ENCODE measurements around the gene SERPINH1. TPM values are rescaled to one million over a fixed set of nuclear protein-coding genes. Genes with fewer than 3 reads are reported as not detected.

SERPINH1 gene
- total RNA-seq, 3 donors from 2014 or later (not counting 1 experiment from before 2014, with no cell fraction given): 5.4 to 8.8 (median 7.2) TPM

GRCh38 chr11:75523189-75523588 lies 38.9 kb upstream of the SERPINH1 start:
- ATAC-seq: no peak
- no peaks in the 10 kb centered on the region for H3K9me3 Mint-ChIP-seq
- H3K4me3 ChIP-seq (ENCODE audit: low read length): no peak overlapping the region

GRCh38 chr11:75523811-75524664 lies 38.0 kb upstream of the SERPINH1 start:
- Histone ChIP-seq H3K9me3 (ENCODE audit: control insufficient read depth, insufficient read depth, low read length) (no peaks in the 10 kb centered on the region), H3K4me1 (ENCODE audit: control insufficient read depth, insufficient read depth, low read length) (peaks cover 31% of the 10 kb centered on the region), H3K27me3 (ENCODE audit: control insufficient read depth, insufficient read depth, low read length) (no peaks in the 10 kb centered on the region), H3K27ac (ENCODE audit: low read length) (no peak overlapping the region), H3K4me3 (ENCODE audit: low read length) (peak overlapping the region; percentile 62), H3K36me3 (ENCODE audit: control insufficient read depth, insufficient read depth, low read length) (no peaks in the 10 kb centered on the region)
- intact Hi-C loops (cut with micrococcal nuclease): no loop called here
- Mint-ChIP-seq H3K4me3 (peak overlapping the region; percentile 81), H3K36me3 (no peaks in the 10 kb centered on the region), H3K27ac (peak overlapping the region in 1 of 2 donors; percentile 75), H3K9me3 (no peaks in the 10 kb centered on the region), H3K4me1 (peaks cover 18 to 35% of the 10 kb centered on the region in 2 donors), H3K27me3 (ENCODE audit: low read depth in 2 of 2) (peaks cover 9 to 10% of the 10 kb centered on the region in 2 donors)
- TF ChIP-seq CTCF (IDR thresholded peaks at IDR 0.05): no peak
- 53% methylated on average over 10 of the region's 10 CpGs for WGBS (ENCODE audit: insufficient coverage)
- DNase-seq (peak in 1 of 2 donors; percentile 51), ATAC-seq (no peak)

More at GRCh38 chr11:75523189-75523588, 38.9 kb upstream of the SERPINH1 start:
- no peak overlapping the region for H3K27ac ChIP-seq (ENCODE audit: low read length)
- Mint-ChIP-seq H3K4me1 (peaks cover 18 to 32% of the 10 kb centered on the region in 2 donors), H3K27me3 (ENCODE audit: low read depth in 2 of 2) (peaks cover 9 to 10% of the 10 kb centered on the region in 2 donors), H3K36me3 (no peaks in the 10 kb centered on the region), H3K27ac (no peak overlapping the region), H3K4me3 (peak overlapping the region; percentile 61)
- intact Hi-C loops (cut with micrococcal nuclease): no loop called here
- no peaks in the 10 kb centered on the region for H3K27me3 ChIP-seq (ENCODE audit: control insufficient read depth, insufficient read depth, low read length)
- DNase-seq: peak in 1 of 2 donors; percentile 27
- no peaks in the 10 kb centered on the region for H3K36me3 ChIP-seq (ENCODE audit: control insufficient read depth, insufficient read depth, low read length)
- TF ChIP-seq CTCF (IDR thresholded peaks at IDR 0.05): no peak
- WGBS (ENCODE audit: insufficient coverage): 52% methylated on average over 5 of the region's 5 CpGs
- H3K9me3 ChIP-seq (ENCODE audit: control insufficient read depth, insufficient read depth, low read length): no peaks in the 10 kb centered on the region
- H3K4me1 ChIP-seq (ENCODE audit: control insufficient read depth, insufficient read depth, low read length): peaks cover 31% of the 10 kb centered on the region

GRCh38 chr11:75524665-75525432 lies 37.2 kb upstream of the SERPINH1 start:
- Mint-ChIP-seq H3K4me1 (peaks cover 18 to 38% of the 10 kb centered on the region in 2 donors), H3K4me3 (peak overlapping the region; percentile 81), H3K27ac (peak overlapping the region in 1 of 2 donors; percentile 75), H3K9me3 (no peaks in the 10 kb centered on the region), H3K36me3 (no peaks in the 10 kb centered on the region), H3K27me3 (ENCODE audit: low read depth in 2 of 2) (peaks cover 10 to 14% of the 10 kb centered on the region in 2 donors)
- H3K27me3 ChIP-seq (ENCODE audit: control insufficient read depth, insufficient read depth, low read length): no peaks in the 10 kb centered on the region
- no peaks in the 10 kb centered on the region for H3K36me3 ChIP-seq (ENCODE audit: control insufficient read depth, insufficient read depth, low read length)
- TF ChIP-seq CTCF (IDR thresholded peaks at IDR 0.05): no peak
- H3K27ac ChIP-seq (ENCODE audit: low read length): no peak overlapping the region
- peaks cover 31% of the 10 kb centered on the region for H3K4me1 ChIP-seq (ENCODE audit: control insufficient read depth, insufficient read depth, low read length)
- DNase-seq (peak; percentile 30 to 55), ATAC-seq (no peak)
- intact Hi-C loops (cut with micrococcal nuclease): no loop called here
- no peaks in the 10 kb centered on the region for H3K9me3 ChIP-seq (ENCODE audit: control insufficient read depth, insufficient read depth, low read length)
- H3K4me3 ChIP-seq (ENCODE audit: low read length): peak overlapping the region; percentile 62
- 6% methylated on average over 51 of the region's 51 CpGs for WGBS (ENCODE audit: insufficient coverage)

All from natural killer cell (primary cell).